Ascending aorta (tissue), 2 donors: ENCODE data around the gene UBE2B. TPM values are rescaled to one million over a fixed set of nuclear protein-coding genes. Genes with fewer than 3 reads are reported as not detected.

Source experiments
- DNase-seq, 2 donors: peaks; one replicate each; pipeline ENCODE4 v3.0.0-alpha.2; 2019; ENCODE audit warnings: low spot score in 2 of 2
- H3K27ac ChIP-seq, 2 donors: fragments of 200-600 bp; sonication (generic); one replicate each; pipeline ENCODE4 v1.5.1; 2016 to 2017; ENCODE audit warnings: mild to moderate bottlenecking in 1 of 2
- H3K27me3 ChIP-seq: fragments of 200-600 bp; sonication (generic); one replicate; pipeline ENCODE4 v1.5.1; 2017
- H3K36me3 ChIP-seq, 2 donors: fragments of 200-600 bp; sonication (generic); one replicate each; pipeline ENCODE4 v1.5.1; 2016
- H3K4me1 ChIP-seq, 2 donors: fragments of 200-600 bp; sonication (generic); one replicate each; pipeline ENCODE4 v1.5.1; 2016 to 2017; ENCODE audit warnings: mild to moderate bottlenecking in 1 of 2
- H3K4me3 ChIP-seq, 2 donors: fragments of 200-600 bp; sonication (generic); one replicate each; pipeline ENCODE4 v1.5.1; 2016 to 2017; ENCODE audit warnings: mild to moderate bottlenecking in 1 of 2
- H3K9me3 ChIP-seq, 2 donors: fragments of 200-600 bp; sonication (generic); one replicate each; pipeline ENCODE4 v1.5.1; 2016
- CTCF ChIP-seq, 3 experiments: fragments of 200-600 bp in 2 of 3; fragments of 450-650 bp in 1 of 3; sonication (generic) in 2 of 3; IDR thresholded peaks; one replicate each; pipeline ENCODE4 v1.5.1; 2016 to 2019; ENCODE audit warnings: antibody characterized with exemption in 3 of 3, mild to moderate bottlenecking in 1 of 3, moderate library complexity in 1 of 3
- intact Hi-C: fragments of 100-400 bp; cut with DNase I; formaldehyde crosslinking; loops from one replicate; pipeline ENCODE4 v1.15.1; 2023
- total RNA-seq: library from RNA; depleted of rRNA; stranded (reverse); fragments of >200 nt; gene quantifications from one replicate; pipeline ENCODE4 v1.1.0, GENCODE V29; 2016

The UBE2B gene
- total RNA-seq, 1 donor from 2014 or later, result 42.6 TPM

DNA sequence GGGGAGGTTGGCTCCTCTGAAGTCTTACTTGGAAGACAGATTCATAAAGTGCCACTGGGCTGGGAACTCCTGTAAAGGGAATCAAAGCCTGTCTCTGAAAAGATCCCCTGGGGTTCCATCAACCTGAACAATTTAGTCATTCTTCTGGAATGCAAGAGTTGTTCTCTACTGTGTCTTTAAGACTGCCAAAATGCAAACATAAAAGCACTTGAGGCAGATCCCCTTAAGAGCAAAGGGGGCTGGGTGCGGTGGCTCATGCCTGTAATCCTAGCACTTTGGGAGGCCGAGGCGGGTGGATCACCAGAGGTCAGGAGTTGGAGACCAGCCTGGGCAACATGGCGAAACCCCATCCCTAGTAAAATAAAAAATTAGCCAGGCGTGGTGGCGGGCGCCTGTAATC is 23.6 kb downstream of the UBE2B start:
- Histone ChIP-seq H3K4me3 (no peak overlapping the region), H3K9me3 (no peaks in the 10 kb centered on the region), H3K36me3 (peaks cover 64 to 82% of the 10 kb centered on the region in 2 donors), H3K27me3 (no peaks in the 10 kb centered on the region), H3K27ac (no peak overlapping the region), H3K4me1 (no peaks in the 10 kb centered on the region)
- DNase-seq, result no peak
- no peak for TF ChIP-seq CTCF (IDR thresholded peaks at IDR 0.05)
- intact Hi-C loops, result no loop called here

DNA sequence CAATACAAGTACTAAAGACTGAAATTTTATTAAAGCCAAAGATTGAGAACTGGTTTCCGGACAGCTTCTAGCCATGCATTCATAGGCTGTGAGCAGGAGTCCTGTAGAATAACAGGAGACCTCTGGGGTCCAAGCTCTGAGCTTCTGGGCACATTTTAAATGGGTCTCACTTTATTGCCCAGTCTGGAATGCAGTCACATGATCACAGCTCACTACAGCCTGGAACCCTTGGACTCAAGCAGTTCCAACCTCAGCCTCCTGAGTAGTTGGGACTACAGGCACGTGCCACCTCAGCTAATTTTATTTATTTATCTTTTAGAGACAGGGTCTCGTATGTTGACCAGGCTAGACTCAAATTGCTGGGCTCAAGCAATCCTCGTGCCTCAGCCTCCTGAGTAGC is 24.9 kb downstream of the UBE2B start:
- no peaks in the 10 kb centered on the region for H3K27me3 ChIP-seq
- peaks cover 51 to 71% of the 10 kb centered on the region in 2 donors for H3K36me3 ChIP-seq
- no peak for DNase-seq
- intact Hi-C loops, result no loop called here
- TF ChIP-seq CTCF (IDR thresholded peaks at IDR 0.05), result no peak
- H3K4me1 ChIP-seq, result no peaks in the 10 kb centered on the region
- H3K27ac ChIP-seq, result no peak overlapping the region
- no peaks in the 10 kb centered on the region for H3K9me3 ChIP-seq
- no peak overlapping the region for H3K4me3 ChIP-seq

- no peak for DNase-seq
- Histone ChIP-seq H3K27ac (no peak overlapping the region), H3K4me3 (no peak overlapping the region), H3K36me3 (peaks cover 45 to 68% of the 10 kb centered on the region in 2 donors), H3K27me3 (no peaks in the 10 kb centered on the region), H3K9me3 (no peaks in the 10 kb centered on the region), H3K4me1 (no peaks in the 10 kb centered on the region)
- no peak for TF ChIP-seq CTCF (IDR thresholded peaks at IDR 0.05)
- intact Hi-C loops, result no loop called here
Observed at GRCh38 chr5:134397196-134397595, 25.8 kb downstream of the UBE2B start.

DNA sequence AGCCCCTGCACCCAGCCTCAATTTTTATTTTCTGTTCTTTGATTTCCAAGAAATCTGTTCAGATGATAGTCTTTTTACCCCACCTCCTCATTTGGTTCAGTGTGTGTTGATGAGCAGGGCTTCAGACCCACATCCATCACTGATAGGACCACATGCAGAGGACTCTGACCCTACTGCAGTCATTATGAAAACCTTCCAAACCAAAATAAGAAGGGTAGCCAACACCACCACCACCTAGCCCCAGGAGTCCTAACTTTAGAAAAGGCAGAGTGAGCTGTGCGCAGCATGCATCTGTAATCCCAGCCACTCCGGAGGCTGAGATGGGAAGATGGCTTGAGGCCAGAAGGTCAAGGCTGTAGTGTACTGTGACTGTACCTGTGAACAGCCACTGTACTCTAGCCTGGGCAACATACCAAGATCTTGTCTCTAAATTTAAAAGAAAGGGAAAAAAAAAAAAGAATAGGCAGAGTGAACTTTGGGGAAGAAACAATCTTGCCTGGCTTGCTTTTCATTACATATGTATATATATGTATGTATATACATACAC is 27.3 kb downstream of the UBE2B start:
- Histone ChIP-seq H3K27ac (no peak overlapping the region), H3K27me3 (no peaks in the 10 kb centered on the region), H3K36me3 (peaks cover 35 to 55% of the 10 kb centered on the region in 2 donors), H3K4me3 (no peak overlapping the region), H3K4me1 (no peaks in the 10 kb centered on the region), H3K9me3 (no peaks in the 10 kb centered on the region)
- TF ChIP-seq CTCF (IDR thresholded peaks at IDR 0.05), result no peak
- DNase-seq, result no peak
- intact Hi-C loops, result no loop called here

DNA sequence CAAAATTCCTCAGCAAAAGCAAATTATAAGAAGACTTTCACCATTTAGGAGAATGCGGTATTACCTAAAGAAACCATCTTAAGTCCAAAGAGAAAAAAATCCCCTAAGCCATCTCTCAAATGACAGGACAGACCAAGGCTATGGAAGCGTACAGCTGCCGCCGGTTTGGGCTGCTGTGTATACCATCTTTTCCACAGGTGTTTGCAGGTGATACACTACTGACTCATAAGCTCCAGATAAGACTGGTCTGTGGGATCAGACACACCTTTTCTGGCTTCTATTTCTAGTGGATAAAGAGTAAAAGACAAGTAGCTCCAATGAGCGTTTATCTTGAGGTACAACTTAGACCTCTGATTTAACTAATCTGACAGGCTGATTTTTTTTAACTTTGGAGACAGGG is 32.6 kb downstream of the UBE2B start:
- H3K4me3 ChIP-seq, result no peak overlapping the region
- no peak for DNase-seq
- no peaks in the 10 kb centered on the region for H3K9me3 ChIP-seq
- peaks cover 13 to 20% of the 10 kb centered on the region in 2 donors for H3K36me3 ChIP-seq
- no peak for TF ChIP-seq CTCF (IDR thresholded peaks at IDR 0.05)
- H3K27ac ChIP-seq, result no peak overlapping the region
- intact Hi-C loops, result no loop called here
- H3K27me3 ChIP-seq, result no peaks in the 10 kb centered on the region
- H3K4me1 ChIP-seq, result no peaks in the 10 kb centered on the region

DNA sequence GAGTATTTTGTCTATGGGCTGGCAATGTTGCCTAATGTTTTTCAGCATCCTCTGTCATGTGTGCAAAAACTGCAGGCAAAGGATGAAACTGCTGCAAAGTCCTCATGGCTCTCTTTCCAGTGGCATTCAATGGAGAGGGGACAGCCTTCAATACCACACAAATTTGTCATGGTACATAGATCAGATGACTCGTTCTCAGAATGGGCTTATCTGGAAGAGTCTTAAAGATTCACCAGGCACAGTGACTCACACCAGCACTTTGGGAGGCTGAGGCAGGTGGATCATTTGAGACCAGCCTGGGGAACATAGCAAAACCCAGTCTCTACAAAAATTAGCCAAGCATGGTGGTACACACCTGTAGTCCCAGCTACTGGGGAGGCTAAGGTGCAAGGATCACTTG is 35.0 kb downstream of the UBE2B start:
- no peaks in the 10 kb centered on the region for H3K27me3 ChIP-seq
- H3K4me3 ChIP-seq, result no peak overlapping the region
- peaks cover 8 to 16% of the 10 kb centered on the region in 2 donors for H3K36me3 ChIP-seq
- no peak for DNase-seq
- TF ChIP-seq CTCF (IDR thresholded peaks at IDR 0.05), result no peak
- no peak overlapping the region for H3K27ac ChIP-seq
- H3K9me3 ChIP-seq, result no peaks in the 10 kb centered on the region
- intact Hi-C loops, result no loop called here
- H3K4me1 ChIP-seq, result peaks cover 2 to 15% of the 10 kb centered on the region in 2 donors
